DMS153 treated with DMSO at 0.1 percent for 48 hours (cell line): ENCODE measurements around the gene PTPRM.

Experiments used
- DNase-seq: peaks from one replicate; lab custom pipeline; 2025; ENCODE audit not compliant: unreplicated experiment; lab: John Stamatoyannopoulos, UW

The PTPRM gene

DNA sequence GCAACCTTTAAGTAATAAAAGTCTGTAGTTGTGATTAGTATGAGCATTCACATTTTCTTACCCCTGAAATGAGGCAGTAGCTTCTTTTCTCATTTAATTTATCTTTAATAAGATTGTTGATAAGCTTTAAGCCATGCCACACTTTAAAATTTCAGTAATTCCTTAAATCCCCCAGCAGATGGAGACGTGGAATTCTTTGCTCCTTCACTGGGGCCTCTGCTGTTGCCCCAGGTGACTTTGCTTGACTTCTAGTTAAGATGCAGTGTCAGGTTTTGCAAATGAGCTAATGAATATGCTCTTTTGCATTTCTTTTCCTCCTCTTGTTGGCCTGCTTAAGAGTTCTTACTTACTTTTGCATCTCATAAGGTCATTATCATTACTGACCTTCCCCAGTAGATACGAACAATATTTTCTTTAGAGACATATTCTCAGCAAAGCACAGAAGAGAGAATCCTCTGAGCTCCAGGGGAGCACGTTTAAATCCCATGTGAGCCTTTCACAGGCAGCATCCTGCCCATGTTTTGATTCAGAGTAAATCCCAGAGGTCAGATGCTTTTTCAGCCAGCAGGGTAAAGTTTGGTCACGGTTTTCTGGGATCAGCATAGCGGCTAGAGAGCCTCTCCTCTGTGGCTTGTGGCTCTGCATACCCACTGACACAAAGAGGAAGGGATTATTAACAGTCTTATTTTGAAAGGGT lies 222.9 kb downstream of the PTPRM start:
- no peak for DNase-seq

DNA sequence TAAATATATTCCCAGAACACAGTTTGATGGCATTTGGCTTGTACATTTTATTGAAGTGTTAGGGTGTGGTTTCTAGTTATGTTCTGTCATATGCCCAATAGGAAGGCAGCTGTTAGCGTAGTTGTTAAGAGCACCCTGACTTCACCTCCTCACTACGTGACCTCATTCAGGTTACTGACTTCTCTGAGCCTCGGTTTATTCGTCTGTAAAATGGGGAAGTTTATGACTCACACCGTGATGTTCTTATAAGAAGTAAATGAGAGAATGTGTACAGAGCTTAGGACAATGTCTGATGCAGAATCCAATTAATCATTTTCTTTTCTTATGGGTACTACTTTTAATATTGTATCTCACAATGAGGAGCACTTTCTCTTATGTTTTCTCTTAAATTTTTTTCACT lies 226.0 kb downstream of the PTPRM start:
- no peak for DNase-seq

DNA sequence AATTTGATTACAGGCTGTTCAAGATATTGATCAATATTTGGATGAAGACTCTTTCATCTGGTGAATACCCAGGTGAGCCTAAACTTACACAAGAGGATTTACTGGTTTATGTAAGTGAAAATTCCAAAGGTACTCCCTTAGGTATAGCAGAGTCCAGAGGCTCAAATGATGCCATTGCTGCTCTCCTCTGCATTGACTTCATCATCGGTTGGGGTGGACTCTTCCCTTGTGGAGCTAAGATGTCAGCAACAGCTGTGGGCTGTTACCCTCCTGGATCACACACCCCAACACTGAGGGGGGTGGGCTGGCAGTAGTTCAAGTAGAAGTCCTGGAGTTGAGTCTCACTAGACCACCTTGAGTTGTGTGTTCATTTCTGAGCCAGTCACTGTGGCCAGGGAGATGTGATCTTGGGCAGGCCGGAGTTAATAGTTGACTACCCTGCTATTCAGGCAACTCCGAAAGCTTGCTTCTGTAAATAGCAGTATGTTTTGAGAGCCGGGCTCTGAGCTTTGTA lies 236.9 kb downstream of the PTPRM start:
- no peak for DNase-seq

DNA sequence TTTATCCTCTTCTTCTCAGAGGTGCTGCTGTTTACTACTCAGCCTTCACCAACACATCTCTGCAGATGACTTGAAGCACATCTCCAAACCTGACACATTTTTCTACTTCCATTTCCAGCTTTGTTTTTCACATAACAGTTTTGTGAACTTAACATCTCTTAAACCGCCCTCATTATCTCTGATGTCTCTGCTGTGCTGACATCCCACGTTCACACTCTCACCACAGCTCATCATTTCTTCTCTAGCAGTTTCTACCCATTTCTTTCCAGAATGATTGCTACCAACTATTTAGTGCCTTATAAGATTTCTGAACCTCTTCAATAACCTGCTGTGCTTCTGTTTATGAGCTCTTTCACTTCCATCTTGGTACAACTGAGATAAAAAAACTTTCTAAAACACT lies 238.0 kb downstream of the PTPRM start:
- no peak for DNase-seq

DNA sequence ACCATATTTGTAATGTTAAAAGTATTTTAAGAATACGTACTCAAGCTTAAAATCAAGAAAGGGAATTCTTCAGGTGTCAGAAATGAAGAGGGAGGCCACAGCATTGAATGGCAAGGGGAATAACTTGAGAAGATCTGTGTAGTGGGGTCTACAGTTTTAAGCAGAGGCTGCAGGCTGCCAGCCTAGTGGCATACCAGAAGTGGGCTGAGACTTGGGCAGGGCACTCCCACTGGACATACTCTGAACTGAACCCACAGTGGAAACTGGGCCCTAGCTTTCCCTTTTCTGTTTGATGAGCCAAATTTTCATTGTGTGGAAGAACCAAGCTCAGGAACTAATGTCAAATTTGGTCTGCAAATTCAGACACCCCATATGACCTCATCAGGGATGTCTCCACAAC lies 238.8 kb downstream of the PTPRM start:
- no peak for DNase-seq

DNA sequence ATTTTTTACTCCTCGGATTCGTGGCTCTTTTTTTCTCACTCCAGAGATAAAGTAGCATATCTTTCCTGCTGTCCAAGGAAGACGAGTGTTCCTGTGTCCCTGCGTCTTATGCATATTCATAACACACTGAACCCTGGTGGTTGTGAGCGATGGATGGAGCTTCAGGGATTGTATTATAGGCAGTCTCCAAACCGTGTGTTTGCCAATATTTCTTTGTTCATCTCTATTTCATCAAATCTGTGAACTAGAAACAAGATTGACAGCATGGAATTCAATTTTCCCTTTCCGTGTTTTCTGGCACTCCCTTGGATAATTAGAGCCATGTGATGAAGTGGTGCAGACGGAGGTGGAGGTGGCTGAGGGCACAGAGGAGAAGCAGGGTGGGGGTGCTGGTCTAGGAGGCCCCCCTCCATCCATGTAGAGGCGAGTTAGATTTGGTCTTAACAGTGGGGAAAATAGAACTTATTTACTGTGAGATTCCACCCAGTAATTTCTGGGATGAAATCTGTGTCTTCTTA lies 240.9 kb downstream of the PTPRM start:
- no peak for DNase-seq

DNA sequence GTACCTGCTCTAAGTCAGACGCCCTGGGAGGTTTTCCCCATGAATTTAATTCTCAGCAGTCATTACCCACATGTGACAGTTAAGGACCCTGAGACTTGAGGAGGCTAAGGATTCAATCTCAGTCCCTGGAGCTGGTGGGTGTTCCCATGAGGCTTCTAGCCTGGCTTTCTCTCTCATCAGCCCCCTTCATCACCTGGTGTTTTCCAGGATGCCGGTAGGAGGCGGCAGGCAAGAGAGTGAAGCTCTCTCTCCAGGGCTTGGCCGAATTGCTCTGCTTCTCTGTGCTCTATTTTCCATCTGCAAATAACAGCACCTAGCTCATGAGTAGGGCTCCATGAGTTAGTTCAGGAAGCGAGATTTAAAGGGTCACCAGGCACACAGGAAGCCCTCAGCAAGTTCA lies 241.9 kb downstream of the PTPRM start:
- no peak for DNase-seq

DNA sequence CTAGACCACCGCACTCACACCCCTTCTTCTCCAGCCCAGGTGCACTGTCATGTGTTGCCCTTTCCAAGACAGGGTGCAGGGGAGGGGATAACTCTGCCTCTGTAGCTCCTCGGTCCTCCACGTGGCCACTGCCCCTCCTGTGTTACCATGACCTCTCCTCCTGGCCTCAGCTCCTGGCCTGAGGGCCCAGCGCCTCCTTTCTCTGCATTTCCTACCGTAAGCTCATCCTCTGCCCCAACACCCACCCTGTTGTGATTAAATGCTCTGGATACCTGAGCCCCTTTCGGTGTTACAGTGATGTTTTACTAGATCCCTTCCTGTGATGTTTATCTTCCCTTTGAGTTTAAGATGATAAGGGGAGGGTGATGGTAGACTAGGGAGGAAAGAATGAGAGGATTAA lies 242.3 kb downstream of the PTPRM start:
- no peak for DNase-seq

DNA sequence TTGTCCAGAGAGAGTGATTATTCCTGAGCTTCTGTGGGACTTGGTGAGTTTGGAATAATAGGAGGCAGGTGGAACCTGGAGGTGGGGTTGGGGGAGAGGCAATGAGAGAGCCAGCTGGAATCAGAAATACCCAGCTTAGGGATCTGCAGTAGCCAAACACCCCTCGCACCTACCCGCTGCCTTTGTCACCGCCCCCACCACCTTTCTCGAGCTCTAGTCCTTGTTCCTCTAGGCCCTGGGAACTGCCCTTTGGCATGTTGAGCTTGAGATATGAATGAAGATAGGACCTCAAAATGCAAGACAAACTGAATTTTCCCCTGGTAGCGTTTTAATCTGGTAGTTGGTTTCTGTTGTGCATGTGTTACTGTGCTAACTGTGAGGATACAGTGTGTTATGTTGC lies 242.9 kb downstream of the PTPRM start:
- no peak for DNase-seq

DNA sequence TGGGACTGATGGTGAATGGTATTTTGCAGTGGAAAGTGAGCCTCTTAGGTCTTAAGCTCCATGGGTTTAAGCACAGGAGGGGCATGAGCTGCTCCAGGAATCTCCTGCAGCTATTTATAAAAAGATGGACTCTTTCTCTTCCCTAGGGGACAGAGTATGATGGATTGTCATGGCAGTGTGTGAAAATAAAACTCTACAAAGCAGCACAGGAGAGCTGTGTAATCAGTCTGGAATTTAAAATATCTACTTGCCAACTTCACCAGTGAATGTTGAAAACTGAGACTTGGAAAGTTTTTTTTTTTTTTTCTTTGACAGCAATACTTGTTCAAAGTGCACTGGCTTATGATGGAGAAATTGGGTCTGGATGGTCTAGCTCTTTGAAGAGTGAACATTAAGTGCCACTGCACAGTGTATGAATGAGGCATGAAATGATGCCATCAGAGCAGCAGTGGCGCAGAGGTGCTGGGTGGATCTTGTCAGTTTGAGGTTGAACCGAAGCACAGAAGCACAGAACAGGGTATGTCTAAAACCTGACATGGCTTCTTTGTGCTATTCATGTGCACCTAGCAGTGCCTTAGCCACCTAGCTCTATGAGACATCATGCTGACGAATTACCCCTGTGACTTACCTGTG lies 245.4 kb downstream of the PTPRM start:
- no peak for DNase-seq

DNA sequence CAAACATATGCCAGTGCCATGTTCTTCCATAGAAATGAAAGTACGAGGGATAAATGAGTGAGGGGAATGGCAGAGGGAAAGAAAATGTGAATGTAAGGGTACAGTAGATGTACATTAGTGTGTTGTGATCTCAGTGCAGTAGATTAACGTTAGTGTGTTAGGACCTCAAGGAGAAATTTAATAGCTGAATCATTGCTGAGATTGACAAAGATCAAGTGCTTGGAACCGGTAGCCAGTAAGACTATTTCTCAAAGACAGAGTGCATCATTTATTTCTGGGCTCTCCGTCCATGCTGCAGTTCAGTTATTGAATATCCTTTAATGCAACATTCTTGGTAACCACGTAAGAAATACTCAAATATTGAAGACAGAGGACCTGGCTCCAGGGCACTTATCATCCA lies 246.0 kb downstream of the PTPRM start:
- no peak for DNase-seq

DNA sequence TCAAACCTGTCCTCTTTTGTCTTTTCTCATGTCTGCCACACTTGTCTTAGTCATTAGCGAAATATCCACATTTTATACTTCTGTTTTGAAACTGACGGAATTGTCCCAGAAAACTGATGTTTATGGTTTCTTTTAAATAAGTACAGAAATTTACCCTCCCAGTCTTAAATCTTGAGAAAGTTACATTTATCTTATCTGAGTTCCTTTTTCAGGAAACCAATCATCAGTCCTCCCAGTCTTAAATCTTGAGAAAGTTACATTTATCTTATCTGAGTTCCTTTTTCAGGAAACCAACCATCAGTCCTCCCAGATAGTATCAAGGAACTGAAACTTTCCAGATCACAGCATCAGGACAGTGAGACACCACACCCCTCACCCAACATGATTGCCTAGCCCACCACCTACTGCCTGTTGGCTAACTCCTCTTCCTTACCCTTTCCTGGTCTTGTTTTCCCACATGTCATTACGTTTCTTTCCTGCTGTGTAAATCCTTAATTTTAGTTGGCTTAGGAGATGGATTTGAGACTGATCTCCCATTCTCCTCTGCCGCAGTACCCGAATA lies 247.7 kb downstream of the PTPRM start:
- DNase-seq = no peak

DNA sequence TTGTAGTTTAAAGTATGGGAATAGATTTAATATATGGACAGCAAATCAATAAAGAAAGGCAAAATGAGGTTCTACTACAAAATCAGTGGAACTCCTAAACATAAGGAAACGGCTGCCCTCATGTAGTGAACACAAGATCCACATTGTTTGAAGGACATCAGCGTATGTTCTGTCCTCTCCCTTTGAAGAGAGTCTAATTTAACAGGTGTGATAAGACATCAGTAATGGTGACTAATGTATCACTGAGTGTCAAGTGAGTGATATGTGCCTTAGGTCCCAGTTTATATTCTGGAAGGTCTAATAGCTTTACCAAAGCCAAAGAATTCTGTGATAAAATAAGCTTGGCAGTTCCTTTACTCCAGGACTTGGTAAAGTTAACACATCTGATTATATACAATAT lies 248.7 kb downstream of the PTPRM start:
- DNase-seq = no peak

DNA sequence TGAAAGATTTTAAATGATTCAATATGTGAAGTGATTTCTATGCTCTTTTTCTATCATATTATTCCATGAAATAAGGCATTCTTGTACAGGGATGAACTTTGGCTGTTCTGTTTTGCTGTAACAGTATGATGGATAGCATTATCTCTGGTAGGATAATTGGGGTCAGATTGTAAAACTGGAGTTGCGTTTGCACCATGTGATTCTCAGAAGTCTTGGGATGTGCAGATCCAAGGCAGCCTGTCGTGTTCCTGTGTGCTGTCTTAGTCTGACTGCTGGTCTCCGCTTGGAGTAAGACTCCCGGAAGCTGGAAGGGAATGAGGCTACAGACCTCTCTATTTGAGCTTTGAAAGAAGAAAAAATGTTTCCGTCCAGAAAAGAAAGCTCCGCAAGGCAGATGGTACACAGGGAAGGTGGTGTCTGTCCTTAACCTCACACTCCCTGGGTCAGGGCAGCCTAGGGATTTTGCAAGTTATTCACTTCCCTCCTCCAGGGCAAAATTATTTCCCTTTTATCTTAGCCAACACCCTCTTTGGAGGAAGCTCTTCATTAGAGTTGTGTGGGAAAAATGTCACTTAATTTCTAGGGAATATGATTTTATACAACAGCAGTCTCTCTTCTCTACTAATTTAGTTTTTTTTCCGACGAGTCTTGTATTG lies 250.6 kb downstream of the PTPRM start:
- DNase-seq = no peak

DNA sequence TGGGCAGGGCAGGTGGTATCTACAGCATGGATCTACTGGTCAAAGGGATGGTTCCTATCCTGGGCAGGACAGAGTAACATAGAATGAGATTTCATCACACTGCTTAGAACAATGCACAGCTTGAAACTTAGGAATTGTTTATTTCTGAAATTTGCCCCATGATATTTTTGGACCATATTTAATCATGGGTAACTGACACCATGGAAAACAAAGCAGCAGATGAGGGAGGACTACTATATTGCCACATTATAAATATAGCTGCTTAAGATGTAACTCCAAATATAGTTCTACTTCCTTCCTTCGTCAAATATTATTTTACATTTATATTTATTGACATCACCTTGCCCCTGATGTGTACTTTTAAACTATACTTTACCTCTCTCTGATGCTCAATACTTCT lies 254.7 kb downstream of the PTPRM start:
- DNase-seq = no peak

DNA sequence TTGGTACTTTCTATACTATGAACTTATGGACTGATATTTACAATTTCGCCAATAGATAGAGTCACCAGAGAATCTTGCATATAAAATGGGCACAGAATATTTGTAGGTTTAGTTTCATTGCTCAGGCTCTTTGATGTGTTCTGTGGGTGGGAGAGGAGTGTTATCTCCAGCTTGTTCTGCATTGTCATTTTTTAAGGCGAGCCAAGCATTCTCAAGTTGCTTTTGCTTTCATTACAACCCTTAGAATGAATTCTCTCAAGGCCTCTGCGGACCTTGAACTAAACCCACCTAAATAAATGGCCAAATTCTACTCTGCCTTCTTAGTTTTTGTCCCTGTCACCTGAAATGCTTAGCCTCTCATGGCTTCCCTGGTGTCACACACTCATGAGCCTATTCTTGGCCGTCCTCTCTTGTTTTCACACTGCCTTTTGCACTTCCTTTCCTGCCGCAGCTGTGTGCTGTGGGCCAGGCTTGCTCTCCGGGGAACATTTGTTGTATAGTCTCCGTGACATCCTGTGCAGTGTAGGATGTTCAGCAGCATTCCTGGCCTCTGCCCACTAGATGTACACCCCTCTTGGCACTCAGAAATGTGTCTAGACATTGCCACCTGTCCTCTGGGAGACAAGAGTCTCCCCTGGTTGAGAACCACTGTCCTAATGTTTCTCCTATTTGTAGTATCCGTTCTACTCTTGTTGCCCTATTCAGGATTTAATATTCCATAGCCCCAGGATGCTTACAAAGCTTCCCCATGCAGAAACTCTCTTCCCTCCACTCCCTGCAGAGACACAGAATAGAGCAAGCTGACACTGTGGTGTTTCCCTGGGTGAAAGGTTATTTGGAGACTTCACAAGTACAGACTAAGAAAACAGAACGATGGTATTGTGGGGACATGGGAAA lies 255.6 kb downstream of the PTPRM start:
- no peak for DNase-seq

DNA sequence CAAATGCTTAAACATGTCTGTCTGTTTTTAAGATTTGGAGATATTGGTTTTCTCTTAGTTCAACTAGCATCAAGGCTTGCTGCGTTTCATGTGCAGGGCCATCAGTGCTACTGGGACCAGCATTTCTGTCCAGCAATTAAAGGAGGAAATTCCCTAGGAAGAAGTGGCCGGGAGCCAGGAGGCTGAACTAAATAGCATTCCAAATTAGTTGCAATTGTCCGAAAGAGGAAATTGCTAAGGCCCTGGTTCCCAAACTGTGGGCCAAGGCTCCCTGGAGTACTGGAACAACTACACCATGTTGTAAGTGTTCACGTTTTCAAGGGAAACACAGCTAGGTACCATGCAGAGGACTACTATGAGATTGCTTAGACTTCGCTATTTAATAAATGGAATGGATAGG lies 257.9 kb downstream of the PTPRM start:
- no peak for DNase-seq

DNA sequence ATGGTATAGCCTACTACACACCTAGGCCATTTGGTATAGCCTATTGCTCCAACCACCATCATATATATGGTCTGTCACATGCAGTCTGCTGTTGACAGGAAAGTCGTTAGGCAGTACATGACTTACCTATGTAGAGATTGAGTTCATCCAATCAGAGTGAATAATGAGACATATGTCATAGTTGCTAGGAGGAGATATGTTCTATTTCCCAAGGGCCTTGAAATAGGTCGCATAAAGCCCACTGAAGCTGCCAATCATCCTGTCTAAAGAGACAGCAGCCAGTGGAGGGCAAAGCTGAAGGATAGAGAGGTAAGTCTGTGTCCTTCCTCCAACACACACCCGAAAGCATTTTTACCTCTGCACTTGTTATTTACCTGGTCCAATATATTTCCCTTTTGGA lies 263.4 kb downstream of the PTPRM start:
- no peak for DNase-seq

DNA sequence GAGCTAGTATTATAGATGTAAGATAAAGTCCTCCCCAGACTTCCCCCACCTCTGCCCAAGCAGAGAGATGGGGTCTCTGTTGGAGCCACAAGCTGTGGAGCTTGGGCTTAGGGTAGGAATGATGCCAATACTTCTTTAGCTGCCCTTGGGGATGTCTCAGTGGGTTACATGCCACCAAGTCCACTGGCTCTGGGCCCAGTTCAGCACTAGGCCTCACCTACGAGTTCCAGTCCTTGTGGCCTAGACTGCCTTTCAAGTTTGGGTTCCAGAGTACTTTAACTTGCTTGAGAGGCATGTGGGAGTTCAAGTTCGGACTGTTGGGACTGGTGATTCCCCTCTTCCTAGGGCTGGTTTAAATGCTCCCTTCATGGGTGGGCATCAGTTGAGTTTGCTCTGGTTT lies 272.4 kb downstream of the PTPRM start:
- no peak for DNase-seq

DNA sequence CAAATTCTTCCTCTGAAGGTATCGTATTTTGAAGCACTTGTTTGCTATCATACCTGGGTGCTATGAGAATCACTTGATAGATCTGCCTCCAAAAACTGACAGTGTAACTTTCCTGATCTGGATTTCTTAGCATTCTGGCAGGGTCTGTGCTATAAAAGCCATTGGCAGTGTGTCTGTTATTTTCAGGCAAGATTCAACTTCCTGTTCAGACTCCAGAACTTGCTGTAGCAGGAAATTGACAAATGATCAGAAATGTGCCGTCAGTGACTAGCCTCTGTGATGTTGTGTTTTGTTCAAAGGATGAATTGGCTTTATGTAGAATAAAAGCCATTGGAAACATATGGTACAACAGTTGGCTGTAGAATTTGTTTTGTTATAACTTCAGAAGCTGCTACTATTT lies 273.3 kb downstream of the PTPRM start:
- DNase-seq = no peak

DNA sequence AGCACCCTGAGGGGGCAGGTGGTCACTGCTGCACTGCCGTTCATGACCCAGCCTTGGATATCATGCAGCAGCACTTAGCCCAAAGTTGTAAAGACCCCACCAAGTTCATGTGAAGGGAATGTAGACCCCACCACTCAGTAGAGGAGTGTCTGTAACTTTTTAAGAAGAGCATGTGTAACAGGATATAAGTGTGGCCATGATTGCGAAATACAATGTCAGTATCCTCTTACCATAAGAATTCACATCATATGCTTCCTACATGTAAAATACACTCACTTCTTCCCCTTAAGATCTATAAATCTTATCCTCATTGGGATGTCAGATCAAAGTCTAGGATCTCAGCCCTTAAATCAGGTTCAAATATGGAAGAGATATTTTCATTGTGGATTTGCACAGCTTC lies 276.9 kb downstream of the PTPRM start:
- DNase-seq = no peak
